Neural cell (in vitro differentiated cells): ENCODE results near the gene BICC1. TPM values are rescaled to one million over a fixed set of nuclear protein-coding genes. Genes with fewer than 3 reads are reported as not detected.

ENCODE experiments used
- H2AFZ ChIP-seq: fragments of 200-600, 300-800 bp; sonication (generic), shearing (Covaris generic); 2 replicates; pipeline ENCODE4 v1.6.0; 2014; ENCODE audit warnings: low read depth, mild to moderate bottlenecking, antibody characterized with exemption, low read length, moderate library complexity
- H3F3A ChIP-seq: fragments of 200-600 bp; shearing (Covaris generic); 2 replicates; pipeline ENCODE4 v1.6.1; 2016; ENCODE audit warnings: mild to moderate bottlenecking, moderate library complexity, mixed read lengths, antibody characterized with exemption, low read length; ENCODE audit not compliant: insufficient read depth, poor library complexity, severe bottlenecking
- H3K27ac ChIP-seq: fragments of 200-600, 300-800 bp; sonication (generic), shearing (Covaris generic); 2 replicates; pipeline ENCODE4 v1.5.1; 2014; ENCODE audit warnings: mild to moderate bottlenecking, low read length, moderate library complexity
- H3K27me3 ChIP-seq: fragments of 300-800, 200-600 bp; sonication (generic), shearing (Covaris generic); 2 replicates; pipeline ENCODE4 v1.6.0; 2014; ENCODE audit warnings: mild to moderate bottlenecking, low read depth, low read length, moderate library complexity; ENCODE audit not compliant: insufficient read depth
- H3K36me3 ChIP-seq: fragments of 300-800, 200-600 bp; sonication (generic), shearing (Covaris generic); 2 replicates; pipeline ENCODE4 v1.5.1; 2014; ENCODE audit warnings: mild to moderate bottlenecking, antibody characterized with exemption, low read length, moderate library complexity; ENCODE audit not compliant: insufficient read depth
- H3K4me2 ChIP-seq: fragments of 300-800, 200-600 bp; sonication (generic), shearing (Covaris generic); 2 replicates; pipeline ENCODE4 v1.6.0; 2014; ENCODE audit warnings: mild to moderate bottlenecking, low read length
- H3K4me3 ChIP-seq: fragments of 300-800, 200-600 bp; sonication (generic), shearing (Covaris generic); 2 replicates; pipeline ENCODE4 v1.5.1; 2014; ENCODE audit warnings: mild to moderate bottlenecking, low read length, moderate library complexity
- H3K79me2 ChIP-seq: fragments of 200-600 bp; shearing (Covaris generic); replicated peaks from 2 replicates; pipeline ENCODE4 v1.6.0; 2014; ENCODE audit warnings: mild to moderate bottlenecking, low read length, moderate library complexity; ENCODE audit not compliant: insufficient read depth
- H3K9ac ChIP-seq: fragments of 300-800, 200-600 bp; sonication (generic), shearing (Covaris generic); 2 replicates; pipeline ENCODE4 v1.6.1; 2016; ENCODE audit warnings: mild to moderate bottlenecking, low read length, mixed read lengths
- H3K9me2 ChIP-seq: fragments of 200-600 bp; shearing (Covaris generic); 2 replicates; pipeline ENCODE4 v1.6.1; 2016; ENCODE audit warnings: mild to moderate bottlenecking, low read length, mixed read lengths; ENCODE audit not compliant: insufficient read depth
- H3K9me3 ChIP-seq: fragments of 200-600, 300-800 bp; sonication (generic), shearing (Covaris generic); 2 replicates; pipeline ENCODE4 v1.6.1; 2016; ENCODE audit warnings: mild to moderate bottlenecking, mixed run types, low read length, moderate library complexity, mixed read lengths
- H4K20me1 ChIP-seq: fragments of 200-600 bp; shearing (Covaris generic); 2 replicates; pipeline ENCODE4 v1.6.1; 2016; ENCODE audit warnings: mild to moderate bottlenecking, mixed run types; ENCODE audit not compliant: insufficient read depth
- EP300 ChIP-seq: fragments of 450-650 bp; conservative IDR thresholded peaks from 2 replicates; pipeline ENCODE4 v1.6.1; 2014; ENCODE audit warnings: antibody characterized with exemption, mild to moderate bottlenecking, moderate library complexity; ENCODE audit not compliant: poor library complexity, severe bottlenecking
- EZH2 ChIP-seq: fragments of 200-600, 300-800 bp; shearing (Covaris generic), sonication (generic); IDR thresholded peaks from 2 replicates; pipeline ENCODE4 v1.6.1; 2014; ENCODE audit warnings: antibody characterized with exemption, low read length, borderline replicate concordance, mild to moderate bottlenecking; ENCODE audit not compliant: insufficient read depth, poor library complexity, severe bottlenecking
- POLR2AphosphoS5 ChIP-seq: IDR thresholded peaks from 2 replicates; pipeline ENCODE4 v1.6.1; 2012
- RAD21 ChIP-seq: fragments of 450-650 bp; conservative IDR thresholded peaks from 2 replicates; pipeline ENCODE4 v1.6.1; 2014; ENCODE audit warnings: antibody characterized with exemption, mild to moderate bottlenecking, moderate library complexity
- SMC3 ChIP-seq: fragments of 450-650 bp; conservative IDR thresholded peaks from 2 replicates; pipeline ENCODE4 v1.6.1; 2014; ENCODE audit warnings: antibody characterized with exemption, mild to moderate bottlenecking, moderate library complexity; ENCODE audit not compliant: poor library complexity
- TAF1 ChIP-seq: IDR thresholded peaks from 2 replicates; pipeline ENCODE4 v1.6.1; 2012; ENCODE audit warnings: low read depth
- polyA plus RNA-seq: library from polyadenylated mRNA; depleted of rRNA; stranded (reverse); fragments of >200 nt; gene quantifications from 2 replicates; pipeline ENCODE4 v1.2.3, GENCODE V29; 2014
- TF ChIP-seq, protein P1 (sequence below): fragments of 450-650 bp; IDR thresholded peaks from 2 replicates; pipeline ENCODE4 v1.5.1; 2014; ENCODE audit warnings: antibody characterized with exemption, mild to moderate bottlenecking, moderate library complexity; ENCODE audit not compliant: poor library complexity, severe bottlenecking
- TF ChIP-seq, protein P2 (sequence below): IDR thresholded peaks from 2 replicates; pipeline ENCODE4 v1.6.1; 2012; ENCODE audit warnings: borderline replicate concordance

The BICC1 gene
- polyA plus RNA-seq, 1 donor from 2014 or later = 7.6 TPM

DNA sequence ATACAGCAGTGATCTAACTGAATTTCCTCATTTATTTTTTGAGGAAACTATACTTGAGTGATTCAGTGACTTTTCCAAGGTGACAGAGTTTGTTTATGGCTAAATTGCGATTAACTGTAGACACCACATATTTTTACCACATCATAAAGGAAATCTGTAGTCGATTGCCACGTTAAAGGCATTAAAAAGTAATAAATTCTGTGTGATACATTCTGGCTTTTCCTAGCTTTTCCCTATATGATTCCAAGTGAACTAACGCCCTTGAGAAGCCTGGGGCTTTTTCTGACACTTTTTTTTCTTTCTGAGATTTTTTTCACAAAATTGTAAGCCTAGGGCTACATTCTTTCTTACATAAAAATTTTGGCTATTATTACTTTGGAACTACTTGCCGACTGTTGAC is 266.9 kb downstream of the BICC1 start:
- no peak overlapping the region for H2AFZ ChIP-seq

DNA sequence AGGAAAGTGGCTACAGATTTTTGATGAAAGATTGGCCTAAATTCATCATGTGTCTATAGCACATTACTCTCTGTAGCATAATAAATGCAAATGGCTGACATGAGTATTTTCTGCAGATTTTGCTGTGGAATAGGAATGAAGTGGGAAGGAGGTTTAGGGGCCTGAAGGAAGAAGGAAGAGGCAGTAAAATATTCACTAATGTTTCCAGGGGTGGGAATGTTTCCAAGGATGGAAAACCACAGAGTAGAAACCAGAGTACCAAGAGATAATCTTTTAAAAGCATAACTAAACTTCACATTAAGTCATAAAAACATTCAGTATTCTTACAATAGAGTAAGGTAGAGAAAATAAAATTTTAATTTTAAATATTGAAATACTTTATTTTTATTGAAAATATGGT is 267.8 kb downstream of the BICC1 start:
- Histone ChIP-seq H3F3A (no peaks in the 10 kb centered on the region), H3K27ac (no peak overlapping the region), H3K9me3 (no peaks in the 10 kb centered on the region), H4K20me1 (no peaks in the 10 kb centered on the region), H3K36me3 (no peaks in the 10 kb centered on the region), H3K27me3 (no peaks in the 10 kb centered on the region), H2AFZ (no peak overlapping the region), H3K9me2 (no peaks in the 10 kb centered on the region), H3K79me2 (no peaks in the 10 kb centered on the region), H3K4me3 (no peak overlapping the region), H3K4me2 (no peak overlapping the region), H3K9ac (no peak overlapping the region)
- TF ChIP-seq EZH2 = no peak
- TF ChIP-seq, protein P1, sequence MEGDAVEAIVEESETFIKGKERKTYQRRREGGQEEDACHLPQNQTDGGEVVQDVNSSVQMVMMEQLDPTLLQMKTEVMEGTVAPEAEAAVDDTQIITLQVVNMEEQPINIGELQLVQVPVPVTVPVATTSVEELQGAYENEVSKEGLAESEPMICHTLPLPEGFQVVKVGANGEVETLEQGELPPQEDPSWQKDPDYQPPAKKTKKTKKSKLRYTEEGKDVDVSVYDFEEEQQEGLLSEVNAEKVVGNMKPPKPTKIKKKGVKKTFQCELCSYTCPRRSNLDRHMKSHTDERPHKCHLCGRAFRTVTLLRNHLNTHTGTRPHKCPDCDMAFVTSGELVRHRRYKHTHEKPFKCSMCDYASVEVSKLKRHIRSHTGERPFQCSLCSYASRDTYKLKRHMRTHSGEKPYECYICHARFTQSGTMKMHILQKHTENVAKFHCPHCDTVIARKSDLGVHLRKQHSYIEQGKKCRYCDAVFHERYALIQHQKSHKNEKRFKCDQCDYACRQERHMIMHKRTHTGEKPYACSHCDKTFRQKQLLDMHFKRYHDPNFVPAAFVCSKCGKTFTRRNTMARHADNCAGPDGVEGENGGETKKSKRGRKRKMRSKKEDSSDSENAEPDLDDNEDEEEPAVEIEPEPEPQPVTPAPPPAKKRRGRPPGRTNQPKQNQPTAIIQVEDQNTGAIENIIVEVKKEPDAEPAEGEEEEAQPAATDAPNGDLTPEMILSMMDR = no peak
- no peak for TF ChIP-seq SMC3
- TF ChIP-seq POLR2AphosphoS5 = no peak
- TF ChIP-seq, protein P2, sequence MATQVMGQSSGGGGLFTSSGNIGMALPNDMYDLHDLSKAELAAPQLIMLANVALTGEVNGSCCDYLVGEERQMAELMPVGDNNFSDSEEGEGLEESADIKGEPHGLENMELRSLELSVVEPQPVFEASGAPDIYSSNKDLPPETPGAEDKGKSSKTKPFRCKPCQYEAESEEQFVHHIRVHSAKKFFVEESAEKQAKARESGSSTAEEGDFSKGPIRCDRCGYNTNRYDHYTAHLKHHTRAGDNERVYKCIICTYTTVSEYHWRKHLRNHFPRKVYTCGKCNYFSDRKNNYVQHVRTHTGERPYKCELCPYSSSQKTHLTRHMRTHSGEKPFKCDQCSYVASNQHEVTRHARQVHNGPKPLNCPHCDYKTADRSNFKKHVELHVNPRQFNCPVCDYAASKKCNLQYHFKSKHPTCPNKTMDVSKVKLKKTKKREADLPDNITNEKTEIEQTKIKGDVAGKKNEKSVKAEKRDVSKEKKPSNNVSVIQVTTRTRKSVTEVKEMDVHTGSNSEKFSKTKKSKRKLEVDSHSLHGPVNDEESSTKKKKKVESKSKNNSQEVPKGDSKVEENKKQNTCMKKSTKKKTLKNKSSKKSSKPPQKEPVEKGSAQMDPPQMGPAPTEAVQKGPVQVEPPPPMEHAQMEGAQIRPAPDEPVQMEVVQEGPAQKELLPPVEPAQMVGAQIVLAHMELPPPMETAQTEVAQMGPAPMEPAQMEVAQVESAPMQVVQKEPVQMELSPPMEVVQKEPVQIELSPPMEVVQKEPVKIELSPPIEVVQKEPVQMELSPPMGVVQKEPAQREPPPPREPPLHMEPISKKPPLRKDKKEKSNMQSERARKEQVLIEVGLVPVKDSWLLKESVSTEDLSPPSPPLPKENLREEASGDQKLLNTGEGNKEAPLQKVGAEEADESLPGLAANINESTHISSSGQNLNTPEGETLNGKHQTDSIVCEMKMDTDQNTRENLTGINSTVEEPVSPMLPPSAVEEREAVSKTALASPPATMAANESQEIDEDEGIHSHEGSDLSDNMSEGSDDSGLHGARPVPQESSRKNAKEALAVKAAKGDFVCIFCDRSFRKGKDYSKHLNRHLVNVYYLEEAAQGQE = no peak
- TF ChIP-seq EP300 = no peak
- no peak for TF ChIP-seq RAD21

More for the DNA sequence above, 266.9 kb downstream of the BICC1 start:
- Histone ChIP-seq H3K36me3 (no peaks in the 10 kb centered on the region), H3K4me2 (no peak overlapping the region), H3K27me3 (no peaks in the 10 kb centered on the region), H3K79me2 (no peaks in the 10 kb centered on the region), H3K9me3 (no peaks in the 10 kb centered on the region), H3K4me3 (no peak overlapping the region), H3K9me2 (no peaks in the 10 kb centered on the region), H3F3A (no peaks in the 10 kb centered on the region), H3K27ac (no peak overlapping the region), H4K20me1 (no peaks in the 10 kb centered on the region), H3K9ac (no peak overlapping the region)
- TF ChIP-seq, protein P1 = no peak
- TF ChIP-seq TAF1 = no peak
- no peak for TF ChIP-seq RAD21
